ENCODE data around the gene ALOXE3.
"Not testable (repeated sequence)": the region's sequence is repeated elsewhere in the genome, so short reads cannot be mapped to it uniquely, and the experiment has no call there.

ALOXE3 gene

GRCh38 chr17:8121407-8121680, 3.0 kb upstream of the ALOXE3 start:
- no peak for DNase-seq

- DNase-seq = peak; percentile 86
Observed at GRCh38 chr17:8120520-8121406, 2.4 kb upstream of the ALOXE3 start.

GRCh38 chr17:8119581-8120519, 1.5 kb upstream of the ALOXE3 start:
- DNase-seq = peak; percentile 94

- peak; percentile 87 for DNase-seq
Observed at GRCh38 chr17:8118769-8119580, 661 bp upstream of the ALOXE3 start.

GRCh38 chr17:8117367-8117979, 841 bp downstream of the ALOXE3 start:
- no peak for DNase-seq

- no peak for DNase-seq
Observed at GRCh38 chr17:8116776-8117175, 1.5 kb downstream of the ALOXE3 start.

- no peak for DNase-seq
Observed at GRCh38 chr17:8110907-8111306, 7.4 kb downstream of the ALOXE3 start.

GRCh38 chr17:8110456-8110804, 7.9 kb downstream of the ALOXE3 start:
- DNase-seq = no peak

- peak; percentile 73 for DNase-seq
Observed at GRCh38 chr17:8109661-8110455, 8.5 kb downstream of the ALOXE3 start.

GRCh38 chr17:8108972-8109660, 9.2 kb downstream of the ALOXE3 start:
- no peak for DNase-seq

- not testable (repeated sequence) for DNase-seq
Observed at GRCh38 chr17:8106980-8107379, 11.3 kb downstream of the ALOXE3 start.

- no peak for DNase-seq
Observed at GRCh38 chr17:8105957-8106398, 12.3 kb downstream of the ALOXE3 start.

- no peak for DNase-seq
Observed at GRCh38 chr17:8104911-8105310, 13.4 kb downstream of the ALOXE3 start.

- no peak for DNase-seq
Observed at GRCh38 chr17:8103549-8103948, 14.8 kb downstream of the ALOXE3 start.

GRCh38 chr17:8101721-8102120, 16.6 kb downstream of the ALOXE3 start:
- no peak for DNase-seq

- DNase-seq = no peak
Observed at GRCh38 chr17:8100763-8101162, 17.6 kb downstream of the ALOXE3 start.

- DNase-seq = no peak
Observed at GRCh38 chr17:8100111-8100510, 18.2 kb downstream of the ALOXE3 start.

GRCh38 chr17:8096541-8096940, 21.8 kb downstream of the ALOXE3 start:
- no peak for DNase-seq

GRCh38 chr17:8095361-8095760, 23.0 kb downstream of the ALOXE3 start:
- DNase-seq = no peak

- no peak for DNase-seq
Observed at GRCh38 chr17:8091033-8091687, 27.2 kb downstream of the ALOXE3 start.

GRCh38 chr17:8089728-8090127, 28.6 kb downstream of the ALOXE3 start:
- DNase-seq = no peak
